Sigmoid colon (tissue), 7 donors: ENCODE results near the gene CRYBB2. TPM values are rescaled to one million over a fixed set of nuclear protein-coding genes. Genes with fewer than 3 reads are reported as not detected.

Experiments
- DNase-seq: peaks from one replicate; pipeline ENCODE4 v3.0.0-alpha.2; 2019
- H3K27ac ChIP-seq, 4 donors: fragments of 200-600 bp; sonication (generic); one replicate each; pipeline ENCODE4 v1.5.1; 2016 to 2019; ENCODE audit warnings: mild to moderate bottlenecking in 1 of 4
- H3K27me3 ChIP-seq, 3 donors: fragments of 200-600 bp; sonication (generic); one replicate each; pipeline ENCODE4 v1.5.1; 2019; ENCODE audit warnings: mild to moderate bottlenecking in 1 of 3
- H3K36me3 ChIP-seq, 4 donors: fragments of 200-600 bp; sonication (generic); one replicate each; pipeline ENCODE4 v1.5.1; 2016 to 2019
- H3K4me1 ChIP-seq, 4 donors: fragments of 200-600 bp; sonication (generic); one replicate each; pipeline ENCODE4 v1.5.1; 2017 to 2019
- H3K4me3 ChIP-seq, 4 donors: fragments of 200-600 bp; sonication (generic); one replicate each; pipeline ENCODE4 v1.5.1; 2017 to 2019; ENCODE audit warnings: mild to moderate bottlenecking in 2 of 4, moderate library complexity in 1 of 4
- H3K9me3 ChIP-seq, 4 donors: fragments of 200-600 bp in 3 of 4; sonication (generic) in 3 of 4; one replicate each; pipeline versions ENCODE4 v1.5.1 to v1.6.1; 2013 to 2019
- CTCF ChIP-seq, 4 experiments: fragments of 450-650 bp in 3 of 4; fragments of 200-600 bp in 1 of 4; IDR thresholded peaks; one replicate each; pipeline ENCODE4 v1.5.1; 2016 to 2019; ENCODE audit warnings: antibody characterized with exemption in 4 of 4, mild to moderate bottlenecking in 3 of 4, moderate library complexity in 2 of 4
- EP300 ChIP-seq, 4 donors: sonication (generic); formaldehyde crosslinking; IDR thresholded peaks; one replicate each; pipeline ENCODE4 v1.6.1; 2017; ENCODE audit warnings: antibody characterized with exemption in 4 of 4
- POLR2A ChIP-seq, 2 donors: fragments of 450-650 bp; IDR thresholded peaks; one replicate each; pipeline ENCODE4 v1.6.1; 2016; ENCODE audit warnings: antibody characterized with exemption in 2 of 2, mild to moderate bottlenecking in 2 of 2, moderate library complexity in 2 of 2
- POLR2AphosphoS5 ChIP-seq, 4 donors: sonication (generic); formaldehyde crosslinking; IDR thresholded peaks; one replicate each; pipeline ENCODE4 v1.6.1; 2017; ENCODE audit warnings: antibody characterized with exemption in 4 of 4
- WGBS, 2 donors: extraction: QIAGEN DNeasy Blood & Tissue Kit; methylation state at CpG; one replicate each; pipeline ENCODE4 v1.1.7; 2013; 5-methylcytosine and 5-hydroxymethylcytosine counted together
- intact Hi-C: fragments of 100-400 bp; cut with DNase I; formaldehyde crosslinking; loops from one replicate; pipeline ENCODE4 v1.15.1; 2023
- polyA plus RNA-seq, 3 donors: library from polyadenylated mRNA; stranded (reverse); fragments of 200-250 nt; gene quantifications; one replicate each; pipeline ENCODE4 v1.2.3, GENCODE V29; 2013
- total RNA-seq, 4 donors: library from RNA; depleted of rRNA; stranded (reverse); fragments of >200 nt; gene quantifications; one replicate each; pipeline ENCODE4 v1.1.0, GENCODE V29; 2016
- donor health status: healthy with polysubstance abuse.
- donor health status: Bipolar disorder and iron deficiency.
- donor health status: healthy.

Gene CRYBB2
- total and polyA plus RNA-seq, 7 donors, result 0.32 to 1.1 TPM; not detected in 5

- Histone ChIP-seq H3K27me3 (no peaks in the 10 kb centered on the region), H3K4me1 (no peaks in the 10 kb centered on the region), H3K4me3 (no peak overlapping the region), H3K27ac (no peak overlapping the region), H3K36me3 (peaks cover 0 to 8% (median 0%) of the 10 kb centered on the region in 4 donors), H3K9me3 (peaks cover 0 to 5% (median 0%) of the 10 kb centered on the region in 4 donors)
- WGBS, 2 donors, result 83 to 89% methylated on average over 10 of the region's 10 CpGs
- no peak for DNase-seq
- TF ChIP-seq CTCF (IDR thresholded peaks at IDR 0.05), result no peak
- TF ChIP-seq POLR2AphosphoS5 (IDR thresholded peaks at IDR 0.05), result no peak
- TF ChIP-seq EP300 (IDR thresholded peaks at IDR 0.05), result no peak
- no peak for TF ChIP-seq POLR2A (IDR thresholded peaks at IDR 0.05)
- intact Hi-C loops, result no loop called here
Observed at GRCh38 chr22:25182131-25183110, 37.0 kb upstream of the CRYBB2 start.

- WGBS, 2 donors, result 85 to 89% methylated on average over 12 of the region's 12 CpGs
- H3K4me3 ChIP-seq, result no peak overlapping the region
- no peak for TF ChIP-seq POLR2AphosphoS5 (IDR thresholded peaks at IDR 0.05)
- no peak for TF ChIP-seq EP300 (IDR thresholded peaks at IDR 0.05)
- TF ChIP-seq CTCF (IDR thresholded peaks at IDR 0.05), result no peak
- no peak for TF ChIP-seq POLR2A (IDR thresholded peaks at IDR 0.05)
- H3K27me3 ChIP-seq, result no peaks in the 10 kb centered on the region
- no peaks in the 10 kb centered on the region for H3K4me1 ChIP-seq
- no peaks in the 10 kb centered on the region for H3K36me3 ChIP-seq
- H3K27ac ChIP-seq, result no peak overlapping the region
- intact Hi-C loops, result no loop called here
- peaks cover 0 to 5% (median 0%) of the 10 kb centered on the region in 4 donors for H3K9me3 ChIP-seq
- DNase-seq, result no peak
Observed at GRCh38 chr22:25183949-25184619, 35.4 kb upstream of the CRYBB2 start.

- H3K4me1 ChIP-seq, result no peaks in the 10 kb centered on the region
- H3K27me3 ChIP-seq, result no peaks in the 10 kb centered on the region
- no peaks in the 10 kb centered on the region for H3K9me3 ChIP-seq
- no peaks in the 10 kb centered on the region for H3K36me3 ChIP-seq
- no peak for DNase-seq
- WGBS, 2 donors, result 89 to 90% methylated on average over 3 of the region's 3 CpGs
- TF ChIP-seq POLR2A (IDR thresholded peaks at IDR 0.05), result no peak
- TF ChIP-seq EP300 (IDR thresholded peaks at IDR 0.05), result no peak
- TF ChIP-seq POLR2AphosphoS5 (IDR thresholded peaks at IDR 0.05), result no peak
- no peak for TF ChIP-seq CTCF (IDR thresholded peaks at IDR 0.05)
- H3K27ac ChIP-seq, result no peak overlapping the region
- intact Hi-C loops, result no loop called here
- no peak overlapping the region for H3K4me3 ChIP-seq
Observed at GRCh38 chr22:25186140-25186539, 33.3 kb upstream of the CRYBB2 start.

GRCh38 chr22:25187469-25187868 lies 32.0 kb upstream of the CRYBB2 start:
- no peaks in the 10 kb centered on the region for H3K4me1 ChIP-seq
- intact Hi-C loops, result no loop called here
- WGBS, 2 donors, result 83 to 91% methylated on average over 6 of the region's 6 CpGs
- no peaks in the 10 kb centered on the region for H3K36me3 ChIP-seq
- no peak for DNase-seq
- no peak overlapping the region for H3K27ac ChIP-seq
- TF ChIP-seq EP300 (IDR thresholded peaks at IDR 0.05), result no peak
- TF ChIP-seq POLR2A (IDR thresholded peaks at IDR 0.05), result no peak
- no peak for TF ChIP-seq CTCF (IDR thresholded peaks at IDR 0.05)
- no peak for TF ChIP-seq POLR2AphosphoS5 (IDR thresholded peaks at IDR 0.05)
- no peaks in the 10 kb centered on the region for H3K27me3 ChIP-seq
- no peak overlapping the region for H3K4me3 ChIP-seq
- H3K9me3 ChIP-seq, result no peaks in the 10 kb centered on the region
